CD8-positive, alpha-beta memory T cell (primary cell): ENCODE data around the gene LIME1. TPM values are rescaled to one million over a fixed set of nuclear protein-coding genes. Genes with fewer than 3 reads are reported as not detected.

Experiments used
- CTCF ChIA-PET: fragments of 350-600 bp; sonication (Branson Sonifier 250); formaldehyde crosslinking; loops from one replicate; lab custom pipeline; 2021; ENCODE audit warnings: antibody characterized with exemption; lab: Charles Lee
- POLR2A ChIA-PET: fragments of 350-600 bp; sonication (Branson Sonifier 250); formaldehyde crosslinking; loops from one replicate; lab custom pipeline; 2021; ENCODE audit warnings: antibody characterized with exemption; lab: Charles Lee
- DNase-seq, 5 donors: peaks; one replicate each; pipeline versions ENCODE4 v3.0.0 to v3.0.0-alpha.2; 2020 to 2022; ENCODE audit warnings: mixed read lengths in 1 of 5
- H3K27ac ChIP-seq: one replicate; pipeline ENCODE4 v1.7.0; 2013; ENCODE audit warnings: low read depth, mild to moderate bottlenecking, low read length, moderate library complexity
- H3K27me3 ChIP-seq: 2 replicates; pipeline ENCODE4 v1.7.0; 2013; ENCODE audit warnings: low read length, mild to moderate bottlenecking; ENCODE audit not compliant: insufficient read depth, poor library complexity, severe bottlenecking
- H3K36me3 ChIP-seq: 2 replicates; pipeline ENCODE4 v1.7.0; 2013; ENCODE audit warnings: mild to moderate bottlenecking, low read length, moderate library complexity; ENCODE audit not compliant: insufficient read depth
- H3K4me1 ChIP-seq: 2 replicates; pipeline ENCODE4 v1.7.0; 2013; ENCODE audit warnings: mild to moderate bottlenecking, low read length, moderate library complexity; ENCODE audit not compliant: insufficient read depth
- H3K4me3 ChIP-seq: 2 replicates; pipeline ENCODE4 v1.7.0; 2013; ENCODE audit warnings: mild to moderate bottlenecking, low read length
- H3K9me3 ChIP-seq: 2 replicates; pipeline ENCODE4 v1.7.0; 2013; ENCODE audit warnings: mild to moderate bottlenecking, low read length
- H3K27ac Mint-ChIP-seq, 8 donors: one replicate each; pipeline ENCODE4 v1.8.0; 2020 to 2021; ENCODE audit warnings: mixed read lengths in 8 of 8, mild to moderate bottlenecking in 6 of 8, inconsistent platforms in 3 of 8, moderate library complexity in 3 of 8
- H3K27me3 Mint-ChIP-seq, 2 donors: one replicate each; pipeline ENCODE4 v1.8.0; 2020 to 2021; ENCODE audit warnings: mixed read lengths in 2 of 2, mild to moderate bottlenecking in 1 of 2, moderate library complexity in 1 of 2
- H3K36me3 Mint-ChIP-seq, 3 donors: one replicate each; pipeline ENCODE4 v1.8.0; 2020 to 2021; ENCODE audit warnings: mixed read lengths in 3 of 3, inconsistent platforms in 1 of 3, mild to moderate bottlenecking in 1 of 3
- H3K4me1 Mint-ChIP-seq, 3 donors: one replicate each; pipeline ENCODE4 v1.8.0; 2020 to 2021; ENCODE audit warnings: mixed read lengths in 3 of 3, inconsistent platforms in 1 of 3, mild to moderate bottlenecking in 1 of 3
- H3K4me3 Mint-ChIP-seq, 7 donors: one replicate each; pipeline ENCODE4 v1.8.0; 2020 to 2021; ENCODE audit warnings: mixed read lengths in 7 of 7, mild to moderate bottlenecking in 6 of 7, moderate library complexity in 4 of 7, inconsistent platforms in 2 of 7
- H3K9me3 Mint-ChIP-seq, 5 donors: one replicate each; pipeline ENCODE4 v1.8.0; 2020 to 2022; ENCODE audit warnings: mixed read lengths in 5 of 5, mild to moderate bottlenecking in 3 of 5, moderate library complexity in 2 of 5, inconsistent platforms in 1 of 5
- polyA plus RNA-seq: library from polyadenylated mRNA; unstranded; fragments of 300-500 nt; fragmentation: Illumina TruSeq; gene quantifications from one replicate; pipeline ENCODE4 v1.2.3, GENCODE V29; 2021
- total RNA-seq, 2 experiments: library from RNA; stranded (reverse); gene quantifications; one replicate each; pipeline ENCODE4 v1.2.3, GENCODE V29; 2021

The LIME1 gene
- total and polyA plus RNA-seq, 3 experiments from 2014 or later = 18.4 to 366 (median 19.6) TPM

DNA sequence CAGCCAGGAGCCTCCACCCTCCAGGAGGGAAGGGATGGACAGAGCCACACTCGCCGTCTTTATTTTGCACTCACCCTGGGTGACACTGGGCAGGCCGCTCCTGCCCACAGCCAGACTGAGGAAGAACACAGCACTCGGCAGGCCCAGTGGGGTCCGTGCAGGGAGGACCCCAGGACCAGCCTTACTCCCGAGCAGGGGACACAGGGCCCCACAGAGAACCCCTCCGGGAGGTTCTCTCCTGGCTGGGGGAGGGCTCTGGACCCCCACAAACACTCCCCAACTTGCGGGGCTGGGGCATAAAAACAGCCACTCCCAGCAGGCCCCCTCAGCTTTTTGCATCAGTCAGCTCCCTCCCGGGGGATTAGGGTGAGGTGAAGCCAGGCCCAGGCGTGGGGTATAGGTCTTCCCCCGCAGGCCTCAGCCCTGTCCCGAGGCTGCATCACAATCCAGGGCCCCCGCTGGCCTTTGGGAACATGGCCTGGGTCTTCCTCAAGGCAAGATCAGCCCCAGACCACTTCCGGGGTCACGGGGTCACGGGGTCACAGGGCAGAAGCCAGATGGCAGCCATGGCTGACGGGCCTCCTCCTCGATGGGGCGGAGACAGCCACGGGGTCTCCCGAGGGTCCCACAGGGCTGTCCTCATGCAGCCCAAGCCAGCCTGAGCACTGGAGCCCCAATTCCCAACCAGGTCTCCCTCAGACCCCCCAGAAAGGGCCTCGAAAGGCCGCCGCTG, 36.8 kb upstream of the LIME1 start:
- Mint-ChIP-seq H3K4me1 (peaks cover 0 to 43% (median 5%) of the 10 kb centered on the region in 3 donors), H3K36me3 (peaks cover 0 to 15% (median 0%) of the 10 kb centered on the region in 3 donors), H3K27me3 (no peaks in the 10 kb centered on the region), H3K9me3 (peaks cover 0 to 2% (median 0%) of the 10 kb centered on the region in 5 donors), H3K4me3 (no peak overlapping the region), H3K27ac (peak overlapping the region in 1 of 8 donors; percentile 71)
- no peak overlapping the region for H3K27ac ChIP-seq
- ChIA-PET CTCF (no interaction called here), POLR2A (interaction anchor here (1.5 kb wide), 1 partner anchor 18 kb away, joined by 3 read pairs; no protein-coding TSS in a partner anchor)
- H3K4me1 ChIP-seq = peaks cover 22% of the 10 kb centered on the region
- peak in 1 of 5 donors; percentile 43 for DNase-seq
- no peaks in the 10 kb centered on the region for H3K9me3 ChIP-seq
- H3K27me3 ChIP-seq = no peaks in the 10 kb centered on the region
- no peak overlapping the region for H3K4me3 ChIP-seq
- H3K36me3 ChIP-seq = peaks cover 2% of the 10 kb centered on the region

DNA sequence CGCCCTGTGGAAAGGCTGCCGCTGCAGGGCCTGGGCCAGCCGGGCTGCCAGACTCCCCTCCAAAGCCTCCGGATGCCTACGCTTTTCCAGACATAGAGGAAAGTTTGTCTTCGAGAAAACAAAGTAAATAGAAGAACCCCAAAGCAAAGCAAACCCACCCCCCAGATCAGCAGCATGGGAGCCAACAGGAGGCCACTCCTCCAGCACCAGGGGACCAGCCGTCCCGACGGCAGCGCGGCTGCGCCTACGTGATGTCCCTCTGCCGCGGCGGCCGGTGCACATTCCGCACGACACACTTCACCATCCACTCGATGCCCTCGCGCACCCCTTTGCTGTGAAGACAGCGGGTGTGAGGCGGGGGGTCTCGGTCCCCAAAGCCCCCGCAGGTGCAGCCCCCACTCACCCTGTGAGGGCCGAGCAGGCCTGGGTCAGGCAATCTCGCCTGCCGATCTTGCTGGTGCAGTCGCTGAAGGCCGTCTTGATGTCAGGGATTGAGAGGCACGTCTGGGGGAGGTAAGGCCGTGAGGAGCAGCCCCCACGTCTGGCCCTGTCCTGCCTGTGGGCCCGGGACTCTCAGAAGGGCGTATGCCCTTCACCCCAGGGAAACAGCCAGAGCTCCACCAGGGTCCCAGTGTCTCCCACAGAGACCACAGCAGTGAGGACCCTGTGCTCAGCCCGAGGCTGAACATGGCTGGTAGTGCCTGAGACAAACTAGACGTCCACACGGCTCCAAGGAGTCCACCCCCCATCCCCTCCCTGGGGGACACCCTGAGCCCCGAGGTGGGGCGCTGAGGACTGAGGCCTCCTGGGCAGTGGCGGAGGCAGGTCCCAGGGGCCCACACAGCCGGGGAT, 36.0 kb upstream of the LIME1 start:
- H3K27ac Mint-ChIP-seq = peak overlapping the region in 1 of 8 donors; percentile 40
- ChIA-PET POLR2A (interaction anchor here (1.5 kb wide), 1 partner anchor 19 kb away, joined by 3 read pairs; no protein-coding TSS in a partner anchor), CTCF (no interaction called here)
- H3K36me3 Mint-ChIP-seq = peaks cover 0 to 23% (median 3%) of the 10 kb centered on the region in 3 donors
- H3K4me3 Mint-ChIP-seq = no peak overlapping the region
- H3K27me3 ChIP-seq = no peaks in the 10 kb centered on the region
- H3K36me3 ChIP-seq = peaks cover 10% of the 10 kb centered on the region
- peaks cover 22% of the 10 kb centered on the region for H3K4me1 ChIP-seq
- no peak overlapping the region for H3K27ac ChIP-seq
- no peaks in the 10 kb centered on the region for H3K27me3 Mint-ChIP-seq
- H3K9me3 ChIP-seq = no peaks in the 10 kb centered on the region
- peaks cover 0 to 2% (median 0%) of the 10 kb centered on the region in 5 donors for H3K9me3 Mint-ChIP-seq
- no peak overlapping the region for H3K4me3 ChIP-seq
- DNase-seq = peak in 1 of 5 donors; percentile 42
- peaks cover 3 to 47% (median 8%) of the 10 kb centered on the region in 3 donors for H3K4me1 Mint-ChIP-seq

DNA sequence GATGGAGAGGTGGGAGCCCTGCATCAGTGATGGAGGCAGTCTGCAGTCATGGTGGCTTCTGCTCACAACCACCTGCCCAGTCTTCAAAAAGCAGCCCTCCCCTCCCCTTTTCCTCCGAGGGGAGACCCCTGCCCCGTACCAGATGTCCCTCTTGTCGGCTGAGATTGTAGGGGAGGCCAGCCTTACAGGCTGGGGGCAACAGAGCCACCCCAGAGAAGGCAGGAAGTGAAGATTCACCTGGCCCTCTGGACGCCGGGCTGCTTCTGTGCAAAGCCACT, 35.5 kb upstream of the LIME1 start:
- Mint-ChIP-seq H3K36me3 (peaks cover 0 to 28% (median 3%) of the 10 kb centered on the region in 3 donors), H3K27me3 (no peaks in the 10 kb centered on the region), H3K27ac (no peak overlapping the region), H3K9me3 (peaks cover 0 to 2% (median 0%) of the 10 kb centered on the region in 5 donors), H3K4me3 (no peak overlapping the region), H3K4me1 (peaks cover 3 to 48% (median 8%) of the 10 kb centered on the region in 3 donors)
- H3K9me3 ChIP-seq = no peaks in the 10 kb centered on the region
- no peak overlapping the region for H3K4me3 ChIP-seq
- no peak for DNase-seq
- peaks cover 23% of the 10 kb centered on the region for H3K4me1 ChIP-seq
- no peak overlapping the region for H3K27ac ChIP-seq
- H3K36me3 ChIP-seq = peaks cover 16% of the 10 kb centered on the region
- no peaks in the 10 kb centered on the region for H3K27me3 ChIP-seq
- ChIA-PET CTCF (no interaction called here), POLR2A (no interaction called here)

DNA sequence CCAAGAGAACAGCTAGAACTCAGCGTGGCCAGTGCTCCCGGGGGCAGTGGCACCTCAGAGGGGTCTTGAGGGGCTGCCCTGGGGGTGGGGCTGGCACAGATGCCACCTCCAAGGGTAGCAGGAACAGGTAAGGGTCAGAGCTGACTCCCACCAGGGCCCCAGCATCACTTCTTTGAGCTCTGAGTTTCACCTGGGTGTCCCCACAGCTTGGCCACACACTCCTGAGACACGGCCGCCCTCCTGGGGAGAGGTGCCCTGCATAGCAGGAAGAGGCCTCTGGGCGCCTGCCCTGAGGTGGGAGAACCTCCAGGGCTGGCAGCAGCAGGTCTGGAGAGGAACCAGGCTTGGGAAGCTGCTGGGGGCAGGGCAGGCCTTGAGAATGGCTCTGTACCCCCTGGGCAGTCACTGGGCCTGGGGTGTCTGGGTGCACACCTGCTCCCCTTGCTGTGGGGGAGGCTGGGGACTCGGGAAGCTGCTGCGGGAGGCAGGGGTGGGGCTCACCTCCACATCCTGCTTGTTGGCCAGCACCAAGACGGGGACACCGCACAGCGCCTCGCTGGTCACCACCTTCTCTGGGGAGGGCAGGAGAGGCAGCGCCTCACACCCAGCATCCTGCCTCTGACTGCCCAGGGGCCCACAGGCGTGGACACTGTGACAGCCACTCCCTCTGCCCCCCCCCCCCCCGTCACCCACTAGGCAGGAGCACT, 35.0 kb upstream of the LIME1 start:
- ChIA-PET POLR2A (no interaction called here), CTCF (interaction anchor here (0.6 to 1.7 kb wide), 2 partner anchors 60 to 164 kb away, joined by 3 to 4 read pairs; no protein-coding TSS in a partner anchor)
- Mint-ChIP-seq H3K27ac (no peak overlapping the region), H3K9me3 (no peaks in the 10 kb centered on the region), H3K4me3 (no peak overlapping the region), H3K4me1 (peaks cover 5 to 45% (median 8%) of the 10 kb centered on the region in 3 donors), H3K36me3 (peaks cover 0 to 31% (median 3%) of the 10 kb centered on the region in 3 donors), H3K27me3 (no peaks in the 10 kb centered on the region)
- Histone ChIP-seq H3K9me3 (no peaks in the 10 kb centered on the region), H3K4me3 (no peak overlapping the region), H3K36me3 (peaks cover 21% of the 10 kb centered on the region), H3K27me3 (no peaks in the 10 kb centered on the region), H3K27ac (no peak overlapping the region), H3K4me1 (peaks cover 23% of the 10 kb centered on the region)
- DNase-seq = no peak

DNA sequence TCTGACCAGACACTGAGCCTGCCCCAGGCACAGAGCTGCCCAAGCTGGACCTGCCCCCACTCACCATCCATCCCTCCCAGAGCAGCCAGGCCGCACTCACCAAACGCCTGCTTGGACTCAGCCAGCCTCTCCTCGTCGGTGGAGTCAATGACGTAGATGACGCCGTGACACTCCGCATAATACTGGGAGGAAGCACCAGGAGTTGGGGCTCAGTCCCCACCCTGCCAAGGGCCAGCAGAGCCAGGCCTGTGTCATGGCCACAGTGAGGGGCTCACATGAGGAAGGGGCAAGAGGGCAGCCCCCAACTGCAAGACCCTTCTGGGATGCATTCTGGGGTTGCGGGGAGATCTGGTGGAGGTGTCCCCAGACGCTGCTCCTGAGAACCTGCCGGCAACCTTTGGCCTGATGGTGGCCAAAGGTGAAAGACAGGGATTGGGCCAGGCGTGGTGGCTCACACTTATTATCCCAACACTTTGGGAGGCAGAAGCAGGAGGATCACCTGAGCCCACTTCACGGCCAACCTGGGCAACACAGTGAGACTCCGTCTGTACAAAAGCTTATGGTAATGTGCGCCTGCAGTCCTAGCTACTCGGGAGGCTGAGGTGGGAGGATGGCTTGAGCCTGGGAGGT, 34.3 kb upstream of the LIME1 start:
- H3K9me3 ChIP-seq = no peaks in the 10 kb centered on the region
- no peak for DNase-seq
- no peak overlapping the region for H3K4me3 Mint-ChIP-seq
- CTCF ChIA-PET = interaction anchor here (0.6 to 1.7 kb wide), 3 partner anchors 60 to 164 kb away, joined by 3 to 4 read pairs (median 3); no protein-coding TSS in a partner anchor
- H3K4me1 Mint-ChIP-seq = peaks cover 11 to 45% (median 14%) of the 10 kb centered on the region in 3 donors
- no peaks in the 10 kb centered on the region for H3K9me3 Mint-ChIP-seq
- H3K36me3 Mint-ChIP-seq = peaks cover 0 to 38% (median 7%) of the 10 kb centered on the region in 3 donors
- no peak overlapping the region for H3K4me3 ChIP-seq
- H3K27me3 ChIP-seq = no peaks in the 10 kb centered on the region
- H3K36me3 ChIP-seq = peaks cover 22% of the 10 kb centered on the region
- no peak overlapping the region for H3K27ac ChIP-seq
- peaks cover 23% of the 10 kb centered on the region for H3K4me1 ChIP-seq
- H3K27ac Mint-ChIP-seq = peak overlapping the region in 2 of 8 donors; percentile 17 to 43
- H3K27me3 Mint-ChIP-seq = no peaks in the 10 kb centered on the region
- POLR2A ChIA-PET = no interaction called here

DNA sequence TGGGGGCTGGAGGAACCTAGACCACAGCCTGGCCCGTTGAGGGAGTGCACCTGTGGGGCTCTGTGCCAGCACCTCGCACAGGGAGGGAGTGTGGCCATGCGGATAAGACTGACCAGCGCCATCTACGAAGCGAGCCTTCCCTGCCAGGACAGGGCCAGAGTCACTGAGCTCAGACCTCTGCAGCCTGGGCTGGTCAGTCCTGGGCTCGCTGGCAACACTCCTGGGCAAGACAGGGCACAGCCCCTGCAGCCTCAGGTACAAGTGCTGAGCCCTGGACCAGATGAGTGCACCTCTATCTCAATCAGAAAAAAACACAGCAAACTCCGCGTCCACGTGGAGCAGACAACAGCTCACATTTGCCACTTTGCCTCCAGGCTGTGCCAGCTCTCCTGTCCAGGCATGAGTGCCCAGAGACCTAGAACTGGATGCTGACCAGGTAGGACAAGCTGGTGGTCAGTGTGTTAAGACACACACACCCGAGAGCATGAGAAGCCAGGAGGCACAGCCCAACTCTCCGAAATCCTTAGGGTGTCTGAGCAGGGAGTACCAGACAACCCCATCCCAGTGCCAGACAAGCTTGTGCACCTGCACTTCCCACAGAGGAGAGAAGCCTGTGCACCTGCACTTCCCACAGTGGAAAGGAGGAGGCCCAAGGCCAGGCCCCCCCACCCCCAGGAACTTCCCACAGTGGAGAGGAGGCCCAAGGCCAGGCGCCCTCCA, 33.6 kb upstream of the LIME1 start:
- Histone ChIP-seq H3K27me3 (no peaks in the 10 kb centered on the region), H3K27ac (no peak overlapping the region), H3K9me3 (no peaks in the 10 kb centered on the region), H3K4me1 (peaks cover 20% of the 10 kb centered on the region), H3K36me3 (peaks cover 22% of the 10 kb centered on the region), H3K4me3 (no peak overlapping the region)
- POLR2A ChIA-PET = no interaction called here
- no peak overlapping the region for H3K4me3 Mint-ChIP-seq
- peak overlapping the region in 2 of 8 donors; percentile 13 to 43 for H3K27ac Mint-ChIP-seq
- peaks cover 0 to 41% (median 7%) of the 10 kb centered on the region in 3 donors for H3K36me3 Mint-ChIP-seq
- H3K9me3 Mint-ChIP-seq = no peaks in the 10 kb centered on the region
- H3K4me1 Mint-ChIP-seq = peaks cover 11 to 39% (median 14%) of the 10 kb centered on the region in 3 donors
- H3K27me3 Mint-ChIP-seq = no peaks in the 10 kb centered on the region
- DNase-seq = no peak
- CTCF ChIA-PET = interaction anchor here (0.9 to 1.7 kb wide), 3 partner anchors 83 to 165 kb away, joined by 3 to 4 read pairs (median 4); no protein-coding TSS in a partner anchor

DNA sequence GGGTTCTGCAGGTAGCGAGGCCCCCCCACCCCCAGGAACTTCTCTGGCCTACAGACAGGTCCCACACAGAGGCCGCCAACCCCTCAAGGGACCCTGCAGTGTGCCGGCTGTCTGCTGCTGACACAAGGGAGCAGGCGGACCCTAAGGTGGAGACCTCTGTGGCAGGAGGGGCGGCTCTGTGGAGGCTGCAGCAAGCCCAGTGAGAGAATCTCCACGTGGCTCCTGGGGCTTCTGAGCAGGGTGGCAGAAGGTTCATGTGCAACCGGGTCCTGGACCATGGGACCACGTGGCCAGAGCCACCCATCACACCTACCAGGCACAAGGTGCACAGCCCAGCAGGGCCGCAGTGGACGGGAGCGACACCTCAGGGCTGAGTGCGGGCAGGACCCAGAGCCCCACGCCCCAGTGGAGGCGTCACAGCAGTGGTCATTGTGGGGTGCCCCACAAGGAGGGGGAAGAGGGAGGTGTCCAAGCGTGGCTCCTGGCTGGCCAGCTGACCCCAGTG, 32.9 kb upstream of the LIME1 start:
- Mint-ChIP-seq H3K4me3 (peak overlapping the region in 1 of 7 donors; percentile 32), H3K27me3 (no peaks in the 10 kb centered on the region), H3K27ac (no peak overlapping the region), H3K9me3 (no peaks in the 10 kb centered on the region), H3K4me1 (peaks cover 12 to 39% (median 16%) of the 10 kb centered on the region in 3 donors), H3K36me3 (peaks cover 0 to 43% (median 7%) of the 10 kb centered on the region in 3 donors)
- no peaks in the 10 kb centered on the region for H3K9me3 ChIP-seq
- H3K27ac ChIP-seq = no peak overlapping the region
- H3K4me3 ChIP-seq = no peak overlapping the region
- peaks cover 22% of the 10 kb centered on the region for H3K36me3 ChIP-seq
- CTCF ChIA-PET = interaction anchor here (1.5 kb wide), 1 partner anchor 83 kb away, joined by 4 read pairs; no protein-coding TSS in a partner anchor
- H3K4me1 ChIP-seq = peaks cover 23% of the 10 kb centered on the region
- POLR2A ChIA-PET = no interaction called here
- no peaks in the 10 kb centered on the region for H3K27me3 ChIP-seq
- no peak for DNase-seq
